PC-3 (cell line): ENCODE results near the gene HOXC10. TPM values are rescaled to one million over a fixed set of nuclear protein-coding genes. Genes with fewer than 3 reads are reported as not detected.

Experiments used
- ATAC-seq: fragments of 200-7000 bp; cut with Tn5 transposase; 2 replicates; pipeline ENCODE4 v1.9.1; 2020; ENCODE audit warnings: mild to moderate bottlenecking, moderate library complexity
- BruUV-seq: library from RNA; stranded (reverse); fragments of 400-500 nt; replicated peaks from 2 replicates; lab custom pipeline; 2021; lab: Mats Ljungman, UMichigan
- CTCF ChIA-PET: fragments of 300-600 bp; sonication (Branson Sonifier 250); formaldehyde crosslinking; loops from one replicate; lab custom pipeline; 2022; ENCODE audit warnings: antibody characterized with exemption; lab: Charles Lee
- POLR2A ChIA-PET: fragments of 300-600 bp; sonication (Branson Sonifier 250); formaldehyde crosslinking; loops from one replicate; lab custom pipeline; 2022; ENCODE audit warnings: antibody characterized with exemption; ENCODE audit not compliant: unreplicated experiment; lab: Charles Lee
- DNase-seq: peaks from one replicate; pipeline ENCODE4 v3.0.0-alpha.2; 2015
- H2AFZ ChIP-seq: fragments of 300-600 bp; sonication (generic); 2 replicates; pipeline ENCODE4 v1.6.0; 2016; ENCODE audit warnings: antibody characterized with exemption, low read length
- H3F3A ChIP-seq: fragments of 300-600 bp; sonication (generic); one replicate; pipeline ENCODE4 v1.6.0; 2017; ENCODE audit warnings: antibody characterized with exemption, low read length, control low read depth, mild to moderate bottlenecking; ENCODE audit not compliant: unreplicated experiment
- H3K27ac ChIP-seq: fragments of 300-600 bp; sonication (generic); 2 replicates; pipeline ENCODE4 v1.5.1; 2016; ENCODE audit warnings: mild to moderate bottlenecking, low read length
- H3K27me3 ChIP-seq: fragments of 300-600 bp; sonication (generic); 2 replicates; pipeline ENCODE4 v1.6.1; 2016; ENCODE audit warnings: low read length, mixed read lengths
- H3K36me3 ChIP-seq: fragments of 300-600 bp; sonication (generic); 2 replicates; pipeline ENCODE4 v1.6.1; 2016; ENCODE audit warnings: low read depth, mixed run types, low read length, mixed read lengths
- H3K4me1 ChIP-seq: fragments of 300-600 bp; sonication (generic); 2 replicates; pipeline ENCODE4 v1.5.1; 2016; ENCODE audit warnings: low read length; ENCODE audit not compliant: insufficient read depth
- H3K4me2 ChIP-seq: fragments of 300-600 bp; sonication (generic); 2 replicates; pipeline ENCODE4 v1.6.0; 2016; ENCODE audit warnings: low read length
- H3K4me3 ChIP-seq: fragments of 300-600 bp; sonication (generic); 2 replicates; pipeline ENCODE4 v1.5.1; 2016; ENCODE audit warnings: mild to moderate bottlenecking, low read length, mixed read lengths
- H3K79me2 ChIP-seq: fragments of 300-600 bp; sonication (generic); 2 replicates; pipeline ENCODE4 v1.6.1; 2017; ENCODE audit warnings: low read length, mixed read lengths
- H3K9ac ChIP-seq: fragments of 300-600 bp; sonication (generic); 2 replicates; pipeline ENCODE4 v1.6.0; 2016; ENCODE audit warnings: mild to moderate bottlenecking, low read length
- H3K9me2 ChIP-seq: fragments of 300-600 bp; sonication (generic); replicated peaks from 2 replicates; pipeline ENCODE4 v1.6.1; 2016; ENCODE audit warnings: mixed run types, low read length, mixed read lengths
- H3K9me3 ChIP-seq: fragments of 300-600 bp; sonication (generic); 2 replicates; pipeline ENCODE4 v1.6.1; 2016; ENCODE audit warnings: low read length, mixed read lengths
- H4K20me1 ChIP-seq: fragments of 300-600 bp; sonication (generic); 2 replicates; pipeline ENCODE4 v1.6.1; 2016; ENCODE audit warnings: low read length, mixed read lengths
- CTCF ChIP-seq: fragments of 300-600 bp; sonication (generic); conservative IDR thresholded peaks from 2 replicates; pipeline ENCODE4 v1.5.1; 2017; ENCODE audit warnings: antibody characterized with exemption, low read depth, mild to moderate bottlenecking, low read length
- EZH2 ChIP-seq: fragments of 300-600 bp; sonication (generic); IDR thresholded peaks from one replicate; pipeline ENCODE4 v1.6.1; 2017; ENCODE audit warnings: antibody characterized with exemption, mild to moderate bottlenecking, low read length; ENCODE audit not compliant: unreplicated experiment
- EZH2phosphoT487 ChIP-seq: fragments of 300-600 bp; sonication (generic); IDR thresholded peaks from 2 replicates; pipeline ENCODE4 v1.6.1; 2018; ENCODE audit warnings: mild to moderate bottlenecking, antibody characterized with exemption, low read length, borderline replicate concordance
- intact Hi-C: fragments of 100-400 bp; cut with micrococcal nuclease; formaldehyde crosslinking; loops from 2 replicates; pipeline ENCODE4 v1.9.0; 2023
- total RNA-seq: library from RNA; depleted of rRNA; stranded (reverse); fragments of >200 nt; gene quantifications from 2 replicates; pipeline ENCODE4 v1.2.3, GENCODE V29; 2014

HOXC10 gene
- total RNA-seq, 1 experiment from 2014 or later, result 0.69 TPM

- no peaks in the 10 kb centered on the region for H3K27me3 ChIP-seq
- no TSS peak for BruUV-seq
- no peaks in the 10 kb centered on the region for H3K9me3 ChIP-seq
- DNase-seq (peak; percentile 47), ATAC-seq (peak; percentile 22; the same call in 1 of the 2 replicates)
- H3K27ac ChIP-seq, result no peak overlapping the region
- H2AFZ ChIP-seq, result 0 out of 2 replicates have a peak overlapping the region, but pooled peaks have one; percentile 38
- CTCF ChIA-PET, result interaction anchor here (0.6 kb wide), 1 partner anchor 258 kb away, joined by 5 read pairs; no protein-coding TSS in a partner anchor
- H3F3A ChIP-seq, result no peaks in the 10 kb centered on the region
- no peaks in the 10 kb centered on the region for H4K20me1 ChIP-seq
- H3K9ac ChIP-seq, result no peak overlapping the region
- H3K4me1 ChIP-seq, result peaks cover 13% of the 10 kb centered on the region
- no peak overlapping the region for H3K4me3 ChIP-seq
- intact Hi-C loops, result no loop called here
- no peaks in the 10 kb centered on the region for H3K9me2 ChIP-seq
- POLR2A ChIA-PET, result no interaction called here
- peaks cover 3% of the 10 kb centered on the region; the same call in 1 of the 2 replicates for H3K36me3 ChIP-seq
- H3K79me2 ChIP-seq, result no peaks in the 10 kb centered on the region
- H3K4me2 ChIP-seq, result peak overlapping the region; percentile 31; the same call in 1 of the 2 replicates
- TF ChIP-seq EZH2, result no peak
- peak; percentile 44; the same call in 1 of the 2 replicates for TF ChIP-seq CTCF
Measured at GRCh38 chr12:53950437-53950773, 34.5 kb upstream of the HOXC10 start.

GRCh38 chr12:53950789-53951576 is 34.0 kb upstream of the HOXC10 start:
- intact Hi-C loops, result no loop called here
- ATAC-seq (no peak), DNase-seq (no peak)
- H3K9me2 ChIP-seq, result no peaks in the 10 kb centered on the region
- H3K9me3 ChIP-seq, result no peaks in the 10 kb centered on the region
- no peak overlapping the region for H3K27ac ChIP-seq
- 0 out of 2 replicates have a peak overlapping the region, but pooled peaks have one; percentile 38 for H2AFZ ChIP-seq
- POLR2A ChIA-PET, result no interaction called here
- no peak overlapping the region for H3K4me3 ChIP-seq
- H4K20me1 ChIP-seq, result no peaks in the 10 kb centered on the region
- H3F3A ChIP-seq, result no peaks in the 10 kb centered on the region
- no peaks in the 10 kb centered on the region for H3K79me2 ChIP-seq
- CTCF ChIA-PET, result interaction anchor here (0.6 kb wide), 1 partner anchor 257 kb away, joined by 5 read pairs; no protein-coding TSS in a partner anchor
- no TSS peak for BruUV-seq
- H3K4me1 ChIP-seq, result peaks cover 13% of the 10 kb centered on the region
- TF ChIP-seq EZH2, result no peak
- no peak for TF ChIP-seq CTCF
- TF ChIP-seq EZH2phosphoT487, result no peak
- H3K36me3 ChIP-seq, result no peaks in the 10 kb centered on the region
- no peaks in the 10 kb centered on the region for H3K27me3 ChIP-seq
- 0 out of 2 replicates have a peak overlapping the region, but pooled peaks have one; percentile 31 for H3K4me2 ChIP-seq
- H3K9ac ChIP-seq, result no peak overlapping the region
